IMR-90 (cell line): ENCODE data around the gene ENAH. TPM values are rescaled to one million over a fixed set of nuclear protein-coding genes. Genes with fewer than 3 reads are reported as not detected.

ENCODE experiments used
- ATAC-seq: fragments of 200-7000 bp; cut with Tn5 transposase; 2 replicates; pipeline ENCODE4 v1.9.1; 2020; ENCODE audit warnings: low read depth, mild to moderate bottlenecking, moderate library complexity
- BruUV-seq: library from RNA; stranded (reverse); fragments of 400-500 nt; replicated peaks from 2 replicates; lab custom pipeline; 2021; lab: Mats Ljungman, UMichigan
- CTCF ChIA-PET: fragments of 300-600 bp; formaldehyde crosslinking; extraction: SDS; loops from one replicate; lab custom pipeline; 2021; ENCODE audit warnings: antibody characterized with exemption; lab: Yijun Ruan, JAX
- POLR2A ChIA-PET: fragments of 300-600 bp; sonication (Branson Sonifier 250); formaldehyde crosslinking; loops from one replicate; lab custom pipeline; 2022; ENCODE audit warnings: antibody characterized with exemption; ENCODE audit not compliant: unreplicated experiment; lab: Charles Lee
- DNase-seq: peaks from one replicate; pipeline ENCODE4 v3.0.0; 2013
- H2AFZ ChIP-seq: replicated peaks from 2 replicates; pipeline ENCODE3; 2013; ENCODE audit warnings: low read length, mild to moderate bottlenecking; ENCODE audit not compliant: poor library complexity
- H2AK5ac ChIP-seq: 2 replicates; pipeline ENCODE4 v1.6.1; 2013; ENCODE audit warnings: low read depth, low read length, inconsistent platforms
- H2AK9ac ChIP-seq: replicated peaks from 2 replicates; pipeline ENCODE3; 2013; ENCODE audit warnings: mild to moderate bottlenecking, low read depth, low read length, moderate library complexity; ENCODE audit not compliant: poor library complexity
- H2BK120ac ChIP-seq: 2 replicates; pipeline ENCODE4 v1.6.1; 2013; ENCODE audit warnings: low read depth, low read length, inconsistent platforms
- H2BK15ac ChIP-seq: 3 replicates; pipeline ENCODE4 v1.6.1; 2013; ENCODE audit warnings: low read depth, low read length, inconsistent platforms
- H2BK20ac ChIP-seq: 2 replicates; pipeline ENCODE4 v1.6.1; 2013; ENCODE audit warnings: low read depth, mild to moderate bottlenecking, inconsistent platforms, low read length, moderate library complexity
- H2BK5ac ChIP-seq: 2 replicates; pipeline ENCODE4 v1.6.1; 2013; ENCODE audit warnings: mild to moderate bottlenecking, low read depth, low read length, inconsistent platforms; ENCODE audit not compliant: poor library complexity, severe bottlenecking
- H3K14ac ChIP-seq: replicated peaks from 2 replicates; pipeline ENCODE4 v1.6.1; 2013; ENCODE audit warnings: low read depth, low read length, inconsistent platforms
- H3K18ac ChIP-seq: 2 replicates; pipeline ENCODE4 v1.6.1; 2013; ENCODE audit warnings: low read depth, low read length, control low read depth
- H3K23ac ChIP-seq: 2 replicates; pipeline ENCODE4 v1.6.1; 2013; ENCODE audit warnings: low read depth, low read length, inconsistent platforms
- H3K27ac ChIP-seq: 2 replicates; pipeline ENCODE4 v1.5.1; 2013; ENCODE audit warnings: mild to moderate bottlenecking, control low read depth, low read length; ENCODE audit not compliant: insufficient read depth
- H3K27me3 ChIP-seq: 2 replicates; pipeline ENCODE4 v1.6.1; 2013; ENCODE audit warnings: low read length; ENCODE audit not compliant: control insufficient read depth, insufficient read depth
- H3K36me3 ChIP-seq: 2 replicates; pipeline ENCODE4 v1.6.1; 2013; ENCODE audit warnings: low read length, mixed read lengths; ENCODE audit not compliant: control insufficient read depth, insufficient read depth
- H3K4ac ChIP-seq: 2 replicates; pipeline ENCODE4 v1.6.1; 2013; ENCODE audit warnings: low read depth, low read length, inconsistent platforms
- H3K4me1 ChIP-seq: 2 replicates; pipeline ENCODE4 v1.6.1; 2013; ENCODE audit warnings: low read length, mixed read lengths; ENCODE audit not compliant: control insufficient read depth, insufficient read depth
- H3K4me2 ChIP-seq: 2 replicates; pipeline ENCODE4 v1.6.1; 2013; ENCODE audit warnings: low read depth, mild to moderate bottlenecking, control low read depth, low read length, moderate library complexity
- H3K4me3 ChIP-seq: 2 replicates; pipeline ENCODE4 v1.5.1; 2013; ENCODE audit warnings: low read depth, mild to moderate bottlenecking, control low read depth, low read length, moderate library complexity; ENCODE audit not compliant: insufficient read depth
- H3K56ac ChIP-seq: 2 replicates; pipeline ENCODE4 v1.6.1; 2013; ENCODE audit warnings: low read length, inconsistent platforms; ENCODE audit not compliant: insufficient read depth; ENCODE audit errors: extremely low read depth
- H3K79me1 ChIP-seq, 2 experiments: 2 replicates each; pipeline ENCODE4 v1.6.1; 2013; ENCODE audit warnings: low read length in 2 of 2, inconsistent platforms in 1 of 2, low read depth in 1 of 2
- H3K9ac ChIP-seq: 2 replicates; pipeline ENCODE4 v1.6.1; 2013; ENCODE audit warnings: low read depth, low read length, control low read depth
- H3K9me1 ChIP-seq: 2 replicates; pipeline ENCODE4 v1.6.1; 2013; ENCODE audit warnings: low read length, inconsistent platforms; ENCODE audit not compliant: insufficient read depth
- H3K9me3 ChIP-seq: 2 replicates; pipeline ENCODE4 v1.6.1; 2013; ENCODE audit warnings: low read length; ENCODE audit not compliant: control insufficient read depth, insufficient read depth
- H4K20me1 ChIP-seq: 2 replicates; pipeline ENCODE4 v1.6.1; 2013; ENCODE audit warnings: low read length, inconsistent platforms; ENCODE audit not compliant: insufficient read depth
- H4K5ac ChIP-seq: 2 replicates; pipeline ENCODE4 v1.6.1; 2013; ENCODE audit warnings: mild to moderate bottlenecking, low read depth, low read length, control low read depth
- H4K8ac ChIP-seq, 2 experiments: 2 replicates each; pipeline ENCODE4 v1.6.1; 2013; ENCODE audit warnings: low read depth in 2 of 2, low read length in 2 of 2, control low read depth in 1 of 2, inconsistent platforms in 1 of 2
- H4K91ac ChIP-seq: 2 replicates; pipeline ENCODE4 v1.6.1; 2013; ENCODE audit warnings: low read depth, low read length, inconsistent platforms; ENCODE audit not compliant: insufficient read depth
- CEBPB ChIP-seq: IDR thresholded peaks from 2 replicates; pipeline ENCODE4 v1.6.1; 2012; ENCODE audit warnings: low read depth, low read length, improper control_type of control experiment
- CHD1 ChIP-seq: IDR thresholded peaks from 2 replicates; pipeline ENCODE4 v1.6.1; 2012; ENCODE audit warnings: low read depth, low read length, improper control_type of control experiment
- FOS ChIP-seq: fragments of 150-350 bp; IDR thresholded peaks from 2 replicates; pipeline ENCODE4 v1.6.1; 2016; ENCODE audit warnings: low read depth, low read length
- NFE2L2 ChIP-seq: fragments of 150-350 bp; IDR thresholded peaks from 2 replicates; pipeline ENCODE4 v1.6.1; 2016; ENCODE audit warnings: low read depth, mild to moderate bottlenecking, low read length
- RCOR1 ChIP-seq: IDR thresholded peaks from 2 replicates; pipeline ENCODE4 v1.6.1; 2012; ENCODE audit warnings: mild to moderate bottlenecking, low read length, improper control_type of control experiment; ENCODE audit not compliant: insufficient replicate concordance
- RFX5 ChIP-seq: IDR thresholded peaks from 2 replicates; pipeline ENCODE4 v1.8.0; 2012; ENCODE audit warnings: low read depth, mild to moderate bottlenecking, low read length, moderate library complexity
- WGBS, 2 experiments: methylation state at CpG; one replicate each; pipeline versions ENCODE4 v1.1.5 to v1.1.7; 2013; ENCODE audit warnings: missing lambda C conversion rate in 2 of 2; ENCODE audit not compliant: insufficient read length in 1 of 2; ENCODE audit errors: extremely low coverage in 2 of 2; 5-methylcytosine and 5-hydroxymethylcytosine counted together
- dilution Hi-C: fragments of 300-500 bp; cut with HindIII; formaldehyde crosslinking; loops from one replicate; pipeline ENCODE4 v1.14.3; 2018; ENCODE audit warnings: low sequenced_read_pairs; ENCODE audit not compliant: unreplicated experiment
- in situ Hi-C: fragments of 300-500 bp; cut with MboI; formaldehyde crosslinking; loops from 3 replicates; pipeline ENCODE4 v1.14.3; 2019; ENCODE audit warnings: low sequenced_read_pairs, inconsistent platforms, mixed read lengths
- intact Hi-C: fragments of 100-400 bp; cut with micrococcal nuclease; formaldehyde crosslinking; loops from 2 replicates; pipeline ENCODE4 v1.10.0; 2022
- polyA plus RNA-seq, 3 experiments: library from polyadenylated mRNA; depleted of rRNA; stranded (reverse); fragments of >200 nt; gene quantifications; 2 replicates each; pipeline ENCODE4 v1.2.3, GENCODE V29; 2012; ENCODE audit warnings: low replicate concordance in 1 of 3
- total RNA-seq: library from RNA; depleted of rRNA; stranded (reverse); fragments of >200 nt; gene quantifications from 2 replicates; pipeline ENCODE4 v1.2.3, GENCODE V29; 2012
- TF ChIP-seq, protein P1 (sequence below): fragments of 150-350 bp; IDR thresholded peaks from 2 replicates; pipeline ENCODE4 v1.6.1; 2017; ENCODE audit warnings: mild to moderate bottlenecking, antibody characterized with exemption, low read length, low read depth

Gene ENAH
- total and polyA plus RNA-seq, 2 of the 4 experiments (the other 2 are of a cell fraction): 61.3 to 86.9 TPM

DNA sequence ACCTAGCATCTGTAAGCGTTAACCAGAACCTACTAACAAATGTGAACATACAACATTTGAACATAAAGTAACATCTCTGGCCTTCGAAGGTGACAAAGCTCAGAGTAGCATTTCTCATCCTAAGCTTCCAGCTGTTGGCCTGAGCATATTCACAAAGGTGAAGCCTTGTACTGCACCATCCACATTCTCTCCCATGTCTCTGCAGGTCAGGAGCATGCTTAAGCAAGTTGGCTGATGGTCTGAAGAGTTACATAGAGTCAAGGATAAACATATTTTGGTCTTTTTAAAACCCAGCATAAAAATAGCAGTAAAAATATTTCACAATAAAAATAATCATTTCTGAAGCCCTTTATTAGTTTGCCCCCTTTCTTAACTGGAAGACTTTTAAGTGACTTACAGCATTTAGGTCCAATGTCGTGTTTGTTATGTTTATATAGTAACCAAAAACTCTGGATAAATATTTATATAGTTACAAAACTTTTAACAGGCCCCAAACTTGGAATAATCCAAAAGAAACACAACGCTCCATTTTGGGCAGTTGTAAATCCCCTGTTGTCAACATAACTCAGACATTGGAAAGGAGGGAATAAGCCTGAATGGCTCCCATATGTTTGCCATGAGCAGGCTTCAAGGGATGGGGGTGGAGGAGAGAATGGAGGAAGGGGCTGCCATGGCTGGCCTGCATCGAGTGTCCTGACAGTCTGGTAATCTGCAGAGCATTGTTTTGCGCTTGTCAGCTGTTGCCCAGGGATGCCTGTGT is 42.8 kb upstream of the ENAH start:
- peak; percentile 38 for DNase-seq

More for the DNA sequence above, 42.8 kb upstream of the ENAH start:
- H2BK15ac ChIP-seq: peak overlapping the region; percentile 27; the same call in 1 of the 3 replicates
- POLR2A ChIA-PET: no interaction called here
- peak overlapping the region; percentile 73; the same call in 1 of the 2 replicates for H3K27ac ChIP-seq
- H4K20me1 ChIP-seq: no peaks in the 10 kb centered on the region
- H3K18ac ChIP-seq: peak overlapping the region; percentile 33
- H3K23ac ChIP-seq: no peak overlapping the region
- H2BK5ac ChIP-seq: no peak overlapping the region
- H3K36me3 ChIP-seq: no peaks in the 10 kb centered on the region
- no peak for TF ChIP-seq CEBPB
- no peak for TF ChIP-seq RCOR1
- no peak for TF ChIP-seq FOS
- TF ChIP-seq, protein P1, sequence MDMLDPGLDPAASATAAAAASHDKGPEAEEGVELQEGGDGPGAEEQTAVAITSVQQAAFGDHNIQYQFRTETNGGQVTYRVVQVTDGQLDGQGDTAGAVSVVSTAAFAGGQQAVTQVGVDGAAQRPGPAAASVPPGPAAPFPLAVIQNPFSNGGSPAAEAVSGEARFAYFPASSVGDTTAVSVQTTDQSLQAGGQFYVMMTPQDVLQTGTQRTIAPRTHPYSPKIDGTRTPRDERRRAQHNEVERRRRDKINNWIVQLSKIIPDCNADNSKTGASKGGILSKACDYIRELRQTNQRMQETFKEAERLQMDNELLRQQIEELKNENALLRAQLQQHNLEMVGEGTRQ: no peak
- no peak for TF ChIP-seq CHD1
- TF ChIP-seq NFE2L2: no peak
- TF ChIP-seq RFX5: no peak
- WGBS, 2 experiments: no CpG with 5 or more reads among the region's 6 CpGs
- peak overlapping the region in 1 of 2 experiments; percentile 22; a peak in 1 of 4 replicates for H4K8ac ChIP-seq
- H3K9me3 ChIP-seq: no peaks in the 10 kb centered on the region
- peak overlapping the region; percentile 44 for H3K4ac ChIP-seq
- H3K9me1 ChIP-seq: peaks cover 5% of the 10 kb centered on the region
- in situ Hi-C loops (no loop called here), dilution Hi-C loops (no loop called here), intact Hi-C loops (loop anchor here (5.0 kb wide), 1 partner anchor 77 kb away; no protein-coding TSS in a partner anchor)
- no peak overlapping the region for H2AK9ac ChIP-seq
- no peak overlapping the region for H3K4me3 ChIP-seq
- no peaks in the 10 kb centered on the region; the same call in 1 of the 2 replicates for H3K27me3 ChIP-seq
- H2BK120ac ChIP-seq: peak overlapping the region; percentile 56; the same call in 1 of the 2 replicates
- H3K4me1 ChIP-seq: peaks cover 21% of the 10 kb centered on the region
- peak overlapping the region; percentile 79 for H2BK20ac ChIP-seq
- BruUV-seq: no TSS peak
- H3K4me2 ChIP-seq: peak overlapping the region; percentile 38; the same call in 1 of the 2 replicates
- no peak overlapping the region; the same call in 1 of the 2 replicates for H4K5ac ChIP-seq
- no peaks in the 10 kb centered on the region for H3K79me1 ChIP-seq
- H3K9ac ChIP-seq: no peak overlapping the region
- CTCF ChIA-PET: interaction anchor here (0.6 to 0.7 kb wide), 2 partner anchors 77 to 189 kb away, joined by 3 to 4 read pairs; no protein-coding TSS in a partner anchor
- no peak overlapping the region; the same call in 1 of the 2 replicates for H3K14ac ChIP-seq
- no peak overlapping the region for H2AFZ ChIP-seq
- peak overlapping the region; percentile 85; the same call in 1 of the 2 replicates for H2AK5ac ChIP-seq
- no peak overlapping the region for H3K56ac ChIP-seq
- H4K91ac ChIP-seq: peak overlapping the region; percentile 59
- peak; percentile 21 for ATAC-seq
